Midbrain (tissue), 1 donor: ENCODE results near the gene SULT6B1.
"Not testable (repeated sequence)": the region's sequence is repeated elsewhere in the genome, so short reads cannot be mapped to it uniquely, and the experiment has no call there.

Experiments used
- DNase-seq: peaks from one replicate; lab custom pipeline; 2025; lab: John Stamatoyannopoulos, UW

SULT6B1 gene

DNA sequence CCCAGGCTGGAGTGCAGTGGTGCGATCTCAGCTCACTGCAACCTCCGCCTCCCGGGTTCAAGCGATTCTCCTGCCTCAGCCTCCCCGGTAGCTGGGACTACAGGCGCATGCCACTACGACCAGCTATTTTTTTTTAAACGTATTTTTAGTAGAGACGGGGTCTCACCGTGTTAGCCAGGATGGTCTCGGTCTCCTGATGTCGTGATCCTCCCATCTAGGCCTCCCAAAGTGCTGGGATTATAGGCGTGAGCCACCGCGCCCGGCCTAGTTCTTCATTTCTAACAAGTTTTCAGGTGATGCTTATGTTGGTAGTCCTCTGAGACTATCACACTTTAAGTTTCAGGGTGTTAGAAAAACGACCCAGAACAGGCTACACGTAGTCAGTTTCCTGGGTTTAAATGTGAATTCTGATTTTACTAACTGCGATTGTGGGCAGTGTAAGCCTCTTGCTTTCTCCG, 7.4 kb upstream of the SULT6B1 start:
- not testable (repeated sequence) for DNase-seq

- no peak for DNase-seq
Observed at GRCh38 chr2:37192551-37192950, 4.1 kb upstream of the SULT6B1 start.

GRCh38 chr2:37191747-37192146, 3.3 kb upstream of the SULT6B1 start:
- no peak for DNase-seq

DNA sequence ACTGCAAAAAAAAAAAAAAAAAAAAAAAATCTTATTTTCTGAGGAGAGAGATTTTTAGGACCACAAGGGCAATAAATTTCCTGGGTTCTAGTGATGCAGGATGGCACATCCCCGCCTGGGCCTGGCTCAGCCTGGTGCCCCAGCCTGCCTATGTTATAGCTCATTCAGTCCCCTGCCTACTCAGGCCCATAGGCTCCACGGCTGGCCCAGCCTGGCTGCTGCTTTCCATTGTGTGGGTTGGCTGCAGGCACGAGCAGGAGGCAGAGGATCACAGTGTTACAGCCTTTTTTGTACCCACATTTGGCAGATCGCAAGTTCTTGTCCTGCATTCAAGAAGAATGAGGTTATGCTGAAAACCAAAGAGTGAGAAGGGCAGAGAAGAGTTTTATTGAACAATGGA, 2.8 kb upstream of the SULT6B1 start:
- DNase-seq, result no peak

GRCh38 chr2:37190290-37190689, 1.8 kb upstream of the SULT6B1 start:
- no peak for DNase-seq

DNA sequence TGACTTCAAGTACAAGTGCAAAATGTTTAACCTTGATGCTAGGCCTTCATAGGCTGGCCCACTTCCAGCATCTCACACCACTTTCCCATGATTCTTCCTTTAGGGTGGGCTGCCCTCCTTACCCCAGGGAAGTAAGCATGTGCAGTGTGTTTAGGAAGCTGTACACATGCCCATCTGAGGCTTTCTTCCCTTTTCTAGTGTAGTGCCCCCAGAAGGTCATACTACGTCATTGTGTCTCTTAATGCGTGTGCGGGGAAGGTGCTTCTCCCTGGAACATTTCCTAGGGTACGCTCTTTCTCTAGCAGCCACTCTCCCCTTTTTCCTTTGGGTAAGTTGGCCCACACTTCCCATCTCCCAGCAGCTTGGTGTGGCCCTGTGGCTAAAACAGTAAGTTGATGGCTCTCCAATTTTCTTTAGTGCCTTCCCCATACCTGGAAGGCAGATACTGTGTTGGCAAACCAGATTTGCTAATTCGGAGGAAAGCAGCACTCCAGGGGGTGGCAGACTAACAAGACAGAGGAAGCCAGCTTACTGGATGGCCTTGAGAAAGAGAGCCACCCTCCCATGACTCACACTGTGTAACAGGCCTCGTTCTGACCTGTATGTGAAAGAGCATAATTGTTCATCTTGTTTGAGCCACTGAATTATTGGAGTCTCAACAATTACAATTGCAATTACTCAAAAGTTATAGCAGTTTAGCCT, 1.1 kb upstream of the SULT6B1 start:
- DNase-seq, result no peak

- no peak for DNase-seq
Observed at GRCh38 chr2:37181726-37182684, 6.5 kb downstream of the SULT6B1 start.

GRCh38 chr2:37180640-37181039, 7.8 kb downstream of the SULT6B1 start:
- DNase-seq, result no peak

GRCh38 chr2:37180006-37180639, 8.3 kb downstream of the SULT6B1 start:
- no peak for DNase-seq

- DNase-seq, result no peak
Observed at GRCh38 chr2:37173741-37174140, 14.7 kb downstream of the SULT6B1 start.

DNA sequence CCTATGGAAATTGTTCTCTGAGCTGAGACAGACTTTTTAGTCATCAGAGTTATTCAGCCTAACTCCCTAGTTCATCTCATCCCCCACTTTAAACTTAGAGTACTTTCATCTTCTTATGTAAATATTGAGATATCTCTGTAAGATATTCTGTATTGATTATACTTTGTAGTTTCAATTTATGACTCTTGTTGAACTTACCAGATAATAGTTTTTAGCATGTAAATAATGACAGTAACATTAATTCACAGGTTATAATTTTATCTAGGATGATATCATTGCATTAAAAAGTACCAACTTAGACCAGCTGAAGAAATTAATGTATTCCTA, 16.9 kb downstream of the SULT6B1 start:
- no peak for DNase-seq

- no peak for DNase-seq
Observed at GRCh38 chr2:37168217-37168981, 20.1 kb downstream of the SULT6B1 start.

- DNase-seq, result no peak
Observed at GRCh38 chr2:37167636-37168180, 20.8 kb downstream of the SULT6B1 start.

DNA sequence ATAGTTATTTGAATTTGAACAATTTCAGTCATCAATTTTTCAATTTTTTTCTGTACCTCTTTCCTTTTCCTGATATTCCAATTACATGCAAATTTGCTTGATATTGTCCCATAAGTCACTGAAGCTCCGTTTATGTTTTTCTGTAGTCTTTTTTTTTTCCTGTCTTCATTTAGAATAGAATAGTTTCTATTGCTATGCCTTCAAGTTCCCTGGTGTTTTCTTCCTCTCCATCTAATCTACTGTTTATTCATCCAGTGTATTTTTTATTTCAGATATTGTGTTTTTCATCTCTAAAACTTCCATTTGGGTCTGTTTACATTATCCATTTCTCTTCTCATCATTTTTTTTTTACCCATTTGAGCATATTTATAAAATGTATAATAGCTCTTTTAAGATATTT, 23.7 kb downstream of the SULT6B1 start:
- DNase-seq, result no peak

- peak; percentile 71 for DNase-seq
Observed at GRCh38 chr2:37156857-37157714, 31.4 kb downstream of the SULT6B1 start, which contains the start of gene EIF2AK2. EIF2AK2 (minus strand) TSS chr2:37156980; CDS start chr2:37147806, 9,174 bp downstream.

DNA sequence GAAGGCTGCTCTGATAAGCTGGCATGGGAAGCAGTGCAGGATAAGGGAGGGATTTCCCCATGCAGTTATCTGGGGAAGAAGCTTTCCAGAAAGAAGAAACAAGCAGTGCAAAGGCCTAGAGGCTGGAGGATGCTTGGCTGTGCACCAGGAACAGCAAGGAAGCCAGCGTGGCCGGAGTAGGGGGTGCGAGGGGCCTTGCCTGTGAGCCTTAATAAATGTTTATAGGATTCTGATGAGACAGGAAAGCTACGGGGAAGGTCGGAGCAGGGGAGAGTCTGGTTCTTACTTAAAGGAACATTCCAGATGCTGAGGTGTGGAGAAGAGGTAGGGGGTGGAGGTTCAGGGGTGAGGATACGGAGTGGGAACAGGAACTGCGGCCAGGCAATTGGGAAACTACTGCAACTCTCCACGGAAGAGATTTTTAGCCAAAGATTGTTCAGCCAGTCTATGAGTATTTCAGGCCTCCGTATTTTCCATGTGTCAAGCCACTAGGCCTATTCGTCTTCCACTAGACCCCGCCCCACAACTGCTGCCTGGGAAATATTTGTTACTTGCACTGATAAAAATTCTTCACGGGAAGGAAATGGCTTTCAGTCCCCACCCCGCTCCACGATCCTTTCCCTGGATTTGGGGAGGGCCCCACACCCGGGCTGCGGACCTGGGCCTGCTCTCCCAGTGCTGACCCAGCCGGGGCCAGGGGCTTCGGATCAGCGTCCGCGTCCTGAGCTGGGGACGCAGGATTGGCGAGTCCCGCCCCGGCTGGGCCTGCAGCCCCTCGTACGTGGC, 32.2 kb downstream of the SULT6B1 start:
- peak; percentile 46 for DNase-seq

- no peak for DNase-seq
Observed at GRCh38 chr2:37154785-37155184, 33.7 kb downstream of the SULT6B1 start.

DNA sequence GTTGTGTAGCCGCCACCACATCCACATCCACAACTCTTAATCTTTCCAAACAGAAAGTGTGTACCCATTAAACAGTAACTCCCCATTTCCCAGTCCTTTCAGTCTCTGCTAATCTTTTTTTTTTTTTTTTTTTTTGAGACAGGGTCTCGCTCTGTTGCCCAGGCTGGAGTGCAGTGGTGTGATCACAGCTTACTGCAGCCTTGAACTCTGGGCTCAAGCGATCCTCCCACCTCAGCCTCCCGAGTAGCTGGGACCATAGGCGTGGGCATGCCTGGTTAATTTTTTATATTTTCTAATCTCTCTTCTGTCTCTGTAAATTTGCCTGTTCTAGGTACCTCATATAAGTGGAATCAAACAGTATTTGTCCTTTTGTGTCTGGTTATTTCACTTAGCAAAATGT, 35.2 kb downstream of the SULT6B1 start:
- DNase-seq, result no peak

GRCh38 chr2:37149626-37150322, 38.7 kb downstream of the SULT6B1 start:
- DNase-seq, result no peak
